GM19351 (cell line): ENCODE results near the gene MINK1.
"Not testable (repeated sequence)": the region's sequence is repeated elsewhere in the genome, so short reads cannot be mapped to it uniquely, and the experiment has no call there.

Experiments
- ATAC-seq: cut with Tn5 transposase; IDR thresholded peaks from one replicate; pipeline ENCODE4 v1.9.1; 2021; ENCODE audit warnings: mild to moderate bottlenecking, moderate library complexity; ENCODE audit not compliant: unreplicated experiment

The MINK1 gene

DNA sequence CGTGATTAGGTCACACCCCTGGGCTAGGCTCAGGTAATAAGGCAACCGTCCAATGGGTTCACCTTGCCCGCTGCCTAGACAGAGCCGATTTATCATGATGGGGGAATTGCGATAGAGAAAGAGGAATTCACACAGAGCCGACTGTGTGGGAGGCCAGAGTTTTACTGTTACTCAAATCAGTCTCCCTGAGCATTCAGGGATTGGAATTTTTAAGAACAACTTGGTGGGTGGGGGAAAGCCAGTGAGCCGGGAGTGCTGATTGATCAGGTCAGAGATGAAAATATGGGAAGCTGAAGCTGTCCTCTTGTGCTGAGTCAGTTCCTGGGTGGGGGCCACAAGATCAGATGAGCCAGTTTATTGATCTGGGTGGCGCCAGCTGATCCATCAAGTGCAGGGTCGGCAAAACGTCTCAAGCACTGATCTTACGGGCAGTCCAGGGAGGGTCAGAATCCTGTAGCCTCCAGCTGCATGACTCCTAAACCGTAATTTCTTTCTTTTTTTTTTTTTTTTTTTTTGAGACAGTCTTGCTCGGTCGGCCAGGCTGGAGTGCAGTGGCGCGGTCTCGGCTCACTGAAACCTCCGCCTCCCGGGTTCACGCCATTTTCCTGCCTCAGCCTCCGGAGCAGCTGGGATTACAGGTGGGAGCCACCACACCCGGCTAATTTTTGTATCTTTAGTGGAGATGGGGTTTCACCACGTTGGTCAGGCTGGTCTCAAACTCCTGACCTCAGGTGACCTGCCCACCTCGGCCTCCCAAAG is 93.6 kb downstream of the MINK1 start:
- not testable (repeated sequence) for ATAC-seq

DNA sequence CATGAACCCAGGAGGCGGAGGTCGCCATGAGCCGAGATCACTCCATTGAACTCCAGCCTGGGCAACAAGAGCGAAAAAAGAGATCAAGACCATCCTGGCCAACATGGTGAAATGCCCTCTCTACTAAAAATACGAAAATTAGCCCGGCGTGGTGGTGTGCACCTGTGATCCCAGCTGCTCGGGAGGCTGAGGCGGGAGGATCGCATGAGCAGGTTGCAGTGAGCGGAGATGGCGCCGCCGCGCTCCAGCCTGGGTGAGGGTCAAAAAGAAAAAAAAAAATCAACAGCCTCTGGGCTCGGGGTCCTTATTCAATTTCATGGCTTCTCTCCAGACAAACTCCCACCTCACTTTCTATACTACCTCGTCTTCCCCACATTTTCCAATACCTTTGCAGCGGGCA is 95.7 kb downstream of the MINK1 start:
- no peak for ATAC-seq

DNA sequence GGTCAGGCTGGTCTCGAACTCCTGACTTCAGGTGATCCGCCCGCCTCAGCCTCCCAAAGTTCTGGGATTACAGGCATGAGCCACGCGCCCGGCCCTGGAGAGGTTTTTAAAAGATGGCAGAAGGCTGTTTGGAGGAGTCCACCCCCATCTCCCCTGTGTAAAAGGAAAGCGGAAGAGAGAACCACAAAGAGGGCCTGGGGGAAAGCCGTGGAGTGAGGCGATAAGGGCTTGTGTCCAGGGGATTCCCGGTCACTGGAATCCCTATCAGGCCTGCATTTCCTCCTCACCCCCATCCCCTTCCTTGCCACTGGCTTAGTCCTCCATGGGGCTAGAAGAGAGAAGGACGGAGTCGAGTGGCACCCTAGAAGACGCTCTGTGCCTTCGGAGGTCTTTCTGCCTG is 98.8 kb downstream of the MINK1 start, which contains the start of gene GP1BA:
TSS of gene GP1BA (plus strand) at position 315 of the 400 bp plus-strand sequence. CDS start 328 bp downstream, outside the sequence.
- no peak for ATAC-seq

DNA sequence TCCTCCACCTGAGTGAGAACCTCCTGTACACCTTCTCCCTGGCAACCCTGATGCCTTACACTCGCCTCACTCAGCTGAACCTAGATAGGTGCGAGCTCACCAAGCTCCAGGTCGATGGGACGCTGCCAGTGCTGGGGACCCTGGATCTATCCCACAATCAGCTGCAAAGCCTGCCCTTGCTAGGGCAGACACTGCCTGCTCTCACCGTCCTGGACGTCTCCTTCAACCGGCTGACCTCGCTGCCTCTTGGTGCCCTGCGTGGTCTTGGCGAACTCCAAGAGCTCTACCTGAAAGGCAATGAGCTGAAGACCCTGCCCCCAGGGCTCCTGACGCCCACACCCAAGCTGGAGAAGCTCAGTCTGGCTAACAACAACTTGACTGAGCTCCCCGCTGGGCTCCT is 99.6 kb downstream of the MINK1 start:
- no peak for ATAC-seq

DNA sequence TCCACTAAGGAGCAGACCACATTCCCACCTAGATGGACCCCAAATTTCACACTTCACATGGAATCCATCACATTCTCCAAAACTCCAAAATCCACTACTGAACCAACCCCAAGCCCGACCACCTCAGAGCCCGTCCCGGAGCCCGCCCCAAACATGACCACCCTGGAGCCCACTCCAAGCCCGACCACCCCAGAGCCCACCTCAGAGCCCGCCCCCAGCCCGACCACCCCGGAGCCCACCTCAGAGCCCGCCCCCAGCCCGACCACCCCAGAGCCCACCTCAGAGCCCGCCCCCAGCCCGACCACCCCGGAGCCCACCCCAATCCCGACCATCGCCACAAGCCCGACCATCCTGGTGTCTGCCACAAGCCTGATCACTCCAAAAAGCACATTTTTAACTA is 100.5 kb downstream of the MINK1 start:
- ATAC-seq: no peak

DNA sequence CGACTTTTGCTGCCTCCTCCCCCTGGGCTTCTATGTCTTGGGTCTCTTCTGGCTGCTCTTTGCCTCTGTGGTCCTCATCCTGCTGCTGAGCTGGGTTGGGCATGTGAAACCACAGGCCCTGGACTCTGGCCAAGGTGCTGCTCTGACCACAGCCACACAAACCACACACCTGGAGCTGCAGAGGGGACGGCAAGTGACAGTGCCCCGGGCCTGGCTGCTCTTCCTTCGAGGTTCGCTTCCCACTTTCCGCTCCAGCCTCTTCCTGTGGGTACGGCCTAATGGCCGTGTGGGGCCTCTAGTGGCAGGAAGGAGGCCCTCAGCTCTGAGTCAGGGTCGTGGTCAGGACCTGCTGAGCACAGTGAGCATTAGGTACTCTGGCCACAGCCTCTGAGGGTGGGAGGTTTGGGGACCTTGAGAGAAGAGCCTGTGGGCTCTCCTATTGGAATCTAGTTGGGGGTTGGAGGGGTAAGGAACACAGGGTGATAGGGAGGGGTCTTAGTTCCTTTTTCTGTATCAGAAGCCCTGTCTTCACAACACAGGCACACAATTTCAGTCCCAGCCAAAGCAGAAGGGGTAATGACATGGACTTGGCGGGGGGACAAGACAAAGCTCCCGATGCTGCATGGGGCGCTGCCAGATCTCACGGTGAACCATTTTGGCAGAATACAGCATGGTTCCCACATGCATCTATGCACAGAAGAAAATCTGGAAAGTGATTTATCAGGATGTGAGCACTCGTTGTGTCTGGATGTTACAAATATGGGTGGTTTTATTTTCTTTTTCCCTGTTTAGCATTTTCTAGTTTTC is 101.2 kb downstream of the MINK1 start:
- no peak for ATAC-seq

DNA sequence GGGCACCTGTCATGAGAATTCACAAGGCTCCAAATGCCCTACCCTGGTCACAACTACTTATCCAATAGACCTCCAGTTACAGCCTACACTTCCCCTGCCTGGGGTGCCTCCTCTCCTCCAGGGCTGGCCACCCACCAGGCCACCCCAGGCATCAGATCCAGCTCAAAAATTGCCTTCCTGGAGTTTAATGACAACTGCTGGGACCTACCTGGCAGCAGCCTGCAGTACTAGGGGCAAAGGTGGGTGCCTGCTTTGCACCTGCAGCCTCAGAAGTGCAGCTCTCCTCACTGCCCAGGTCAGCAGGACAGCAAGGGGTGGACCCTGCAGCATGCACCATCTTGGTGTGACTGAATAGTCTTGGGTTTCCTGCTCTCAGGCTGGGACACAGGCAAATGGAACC is 102.5 kb downstream of the MINK1 start:
- no peak for ATAC-seq

DNA sequence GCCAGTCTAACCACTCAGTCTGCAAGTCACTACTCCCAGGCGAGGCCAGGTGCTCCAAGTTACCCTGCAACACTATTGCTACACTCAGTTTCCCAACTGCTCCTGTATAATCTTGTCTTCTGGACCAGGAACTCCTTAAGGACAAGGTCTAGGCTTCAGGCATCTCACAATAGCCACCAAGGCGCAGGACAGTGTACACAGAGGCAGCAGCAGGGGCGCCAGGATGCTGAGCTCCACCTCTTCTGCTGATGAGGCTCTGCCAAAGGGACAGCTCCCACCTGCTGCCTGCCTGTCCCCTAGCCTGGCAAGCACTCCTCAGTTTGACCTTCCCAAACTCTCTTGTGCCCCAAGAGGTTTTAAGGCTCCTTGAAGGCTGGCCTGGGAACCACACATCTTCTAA is 103.3 kb downstream of the MINK1 start:
- no peak for ATAC-seq

DNA sequence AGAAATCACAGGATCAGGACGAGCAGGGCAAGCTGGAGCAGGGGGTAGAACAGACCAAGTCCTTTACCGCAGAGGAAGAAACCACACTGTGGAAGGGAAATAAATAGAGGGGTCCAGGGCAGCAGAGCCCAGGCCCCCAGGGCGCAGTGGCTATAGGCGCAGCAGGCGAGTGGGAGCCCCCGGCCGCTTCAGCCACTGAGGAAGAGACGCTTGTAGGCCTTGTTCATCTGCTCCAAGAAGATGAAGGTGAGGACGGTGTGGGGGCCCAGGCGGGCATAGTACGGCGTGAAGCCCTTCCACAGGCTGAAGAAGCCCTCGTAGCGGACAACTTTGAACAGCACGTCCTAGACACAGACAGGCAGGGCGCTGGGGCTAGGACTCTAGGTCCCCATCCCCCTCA is 104.4 kb downstream of the MINK1 start:
- no peak for ATAC-seq

DNA sequence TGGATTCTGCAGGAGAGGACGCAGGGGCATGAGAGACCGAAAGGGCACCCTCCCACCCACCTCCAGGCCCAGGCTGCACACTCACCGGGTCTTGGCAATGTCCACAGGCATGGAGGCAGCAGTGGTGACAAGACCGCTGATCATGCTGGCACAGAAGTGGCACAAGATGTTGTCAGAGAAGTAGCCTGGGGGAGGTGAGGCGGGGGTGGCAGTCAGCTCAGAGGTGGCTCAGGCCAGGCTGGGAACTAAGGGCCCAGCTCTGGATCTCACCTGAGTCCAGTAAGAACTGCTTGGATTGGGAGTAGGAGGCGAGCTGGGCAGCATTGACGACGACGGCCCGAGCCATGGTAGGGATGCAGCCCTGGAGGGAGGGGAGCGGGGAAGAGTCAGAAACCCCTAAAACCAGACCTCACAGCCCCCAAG is 104.9 kb downstream of the MINK1 start:
- ATAC-seq: no peak

DNA sequence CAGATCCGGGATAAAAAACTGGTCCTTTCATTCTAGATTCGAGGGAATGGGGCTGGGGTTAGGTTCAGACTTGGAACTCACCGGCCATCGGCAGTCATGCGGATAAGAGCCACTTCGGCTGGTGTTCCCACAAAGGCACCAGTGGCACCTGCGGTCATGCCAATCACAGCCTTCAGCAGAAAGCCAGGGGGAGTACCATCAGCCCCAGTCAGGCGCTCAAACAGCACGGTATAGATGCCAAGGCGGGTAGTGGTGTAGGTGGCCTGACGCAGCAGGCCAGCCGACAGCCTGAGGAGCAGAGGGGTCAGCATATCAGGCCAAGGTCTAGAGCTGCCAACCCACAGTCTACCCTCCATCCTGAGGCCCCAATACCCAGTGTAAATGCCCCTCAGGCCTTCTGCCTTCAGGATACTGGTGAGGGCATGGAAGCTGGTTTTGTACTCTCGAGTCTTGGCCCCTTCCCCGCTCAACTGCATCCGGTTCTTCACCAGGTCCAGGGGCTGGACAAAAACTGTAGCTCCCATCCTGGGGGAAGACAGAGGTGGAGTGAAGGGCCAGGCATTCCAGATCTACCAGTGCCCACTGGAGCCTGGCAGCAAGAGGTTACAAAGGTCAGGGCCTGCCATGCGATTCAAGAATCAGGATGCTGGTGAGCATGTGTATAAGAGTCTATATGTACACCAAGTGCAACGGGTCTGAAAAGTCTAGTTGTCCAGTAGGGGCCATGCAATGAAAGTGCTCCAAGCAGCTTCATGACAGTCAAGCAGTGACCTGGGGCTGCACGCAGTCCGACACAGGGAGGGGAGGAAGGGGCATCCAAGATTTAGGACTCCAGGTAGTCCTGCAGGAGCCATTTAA is 105.8 kb downstream of the MINK1 start:
- ATAC-seq: no peak

DNA sequence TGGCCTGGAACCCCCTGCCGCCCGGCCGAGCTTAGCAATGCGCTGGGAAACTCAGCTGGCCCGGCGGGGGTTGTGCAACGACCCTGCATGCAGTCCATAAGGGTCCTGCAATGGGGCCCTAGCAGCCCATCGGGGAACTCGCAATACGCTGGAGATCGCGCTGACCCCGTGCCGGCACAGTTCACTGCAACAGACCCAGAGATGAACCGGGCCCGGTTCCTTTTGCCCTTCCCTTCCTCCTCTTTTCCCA is 106.3 kb downstream of the MINK1 start:
- ATAC-seq: peak; percentile 2

DNA sequence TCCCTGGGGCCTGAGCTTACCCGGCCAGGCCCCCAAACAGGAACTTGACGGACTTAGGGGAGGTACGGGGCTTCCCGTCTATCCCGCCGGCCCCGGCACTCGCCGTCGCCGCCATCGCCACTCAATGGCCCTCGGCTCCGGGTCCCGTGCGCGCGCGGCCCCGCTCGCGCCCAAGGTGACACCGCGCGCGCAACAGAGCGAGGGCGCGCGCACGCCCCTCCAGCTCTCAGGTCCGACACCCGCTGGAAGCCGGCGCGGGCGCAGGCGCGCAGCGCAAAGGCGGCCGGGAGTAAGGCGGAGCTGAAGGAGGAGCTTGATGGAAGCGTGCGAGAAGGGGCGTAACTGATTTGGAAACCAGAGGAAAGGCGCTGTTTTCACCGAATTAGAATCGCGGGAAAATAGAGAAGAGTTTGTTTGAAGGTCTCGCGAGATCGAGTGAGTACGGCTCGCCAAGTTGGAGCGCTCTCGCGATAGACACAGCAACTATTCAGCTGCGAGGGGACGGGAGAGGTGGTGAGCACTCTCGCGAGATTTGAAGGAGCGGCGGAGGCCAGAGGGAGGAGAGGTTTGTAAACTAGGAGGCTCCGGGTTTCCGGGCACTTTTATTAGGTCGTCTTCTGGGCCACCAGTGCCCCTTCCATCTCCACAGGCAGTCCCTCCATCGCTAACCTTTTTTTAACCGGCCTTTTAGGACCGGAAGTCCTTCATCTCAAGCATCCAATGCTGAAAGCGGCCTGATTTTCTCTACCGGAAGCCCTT is 106.8 kb downstream of the MINK1 start, which contains the start of the genes RNF167 and SLC25A11:
TSS of gene RNF167 (plus strand) at position 473 of the 759 bp plus-strand sequence. CDS start 642 bp downstream, outside the sequence.
TSS of gene SLC25A11 (minus strand) at position 251 of the 759 bp plus-strand sequence. CDS start at position 115, 136 bp downstream.
- peak; percentile 79 for ATAC-seq

DNA sequence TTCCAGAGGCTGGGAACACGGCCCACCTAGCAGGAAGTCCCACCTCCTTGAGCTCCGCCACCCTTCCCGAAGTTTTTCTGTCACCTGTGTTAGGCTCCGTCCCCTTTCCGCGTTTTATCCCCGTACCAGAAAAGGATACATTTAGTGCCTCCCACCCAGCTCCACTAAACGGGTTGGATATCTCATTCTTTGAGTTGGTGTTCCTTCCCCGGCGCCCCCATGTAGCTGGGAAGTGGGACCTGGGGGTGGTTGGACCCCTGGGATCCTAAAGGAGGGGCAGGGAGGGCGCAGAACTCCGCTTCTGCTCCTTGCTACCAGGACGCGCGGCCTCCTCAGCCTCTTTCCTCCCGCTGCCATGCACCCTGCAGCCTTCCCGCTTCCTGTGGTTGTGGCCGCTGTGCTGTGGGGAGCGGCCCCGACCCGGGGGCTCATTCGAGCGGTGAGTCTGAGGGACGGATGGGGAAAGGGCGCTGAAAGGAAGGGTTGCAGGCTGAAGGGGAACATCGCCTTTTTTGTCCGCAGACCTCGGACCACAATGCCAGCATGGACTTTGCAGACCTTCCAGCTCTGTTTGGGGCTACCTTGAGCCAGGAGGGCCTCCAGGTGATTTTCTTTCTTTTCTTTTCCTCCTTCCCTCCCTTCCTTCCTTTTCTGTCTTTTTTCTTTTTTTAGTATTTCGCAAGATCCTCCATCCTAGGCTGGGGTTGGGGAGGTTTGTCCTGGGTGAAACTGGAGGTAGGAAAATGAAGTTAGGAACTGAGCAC is 107.6 kb downstream of the MINK1 start:
- no peak for ATAC-seq

DNA sequence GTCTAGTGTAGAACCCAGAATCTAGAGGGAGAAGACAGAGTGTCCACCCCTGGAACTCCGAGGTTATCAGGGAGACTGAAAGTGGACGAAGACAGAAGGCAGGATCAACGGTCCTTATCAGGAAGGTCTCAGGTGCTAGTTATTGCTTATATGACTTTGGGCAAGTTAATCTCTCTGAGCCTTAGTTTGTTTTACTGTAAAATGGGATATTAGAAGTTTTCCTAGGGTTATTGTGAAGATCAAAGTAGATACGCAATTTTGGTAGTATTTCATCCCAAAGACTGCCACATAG is 108.1 kb downstream of the MINK1 start:
- ATAC-seq: no peak

DNA sequence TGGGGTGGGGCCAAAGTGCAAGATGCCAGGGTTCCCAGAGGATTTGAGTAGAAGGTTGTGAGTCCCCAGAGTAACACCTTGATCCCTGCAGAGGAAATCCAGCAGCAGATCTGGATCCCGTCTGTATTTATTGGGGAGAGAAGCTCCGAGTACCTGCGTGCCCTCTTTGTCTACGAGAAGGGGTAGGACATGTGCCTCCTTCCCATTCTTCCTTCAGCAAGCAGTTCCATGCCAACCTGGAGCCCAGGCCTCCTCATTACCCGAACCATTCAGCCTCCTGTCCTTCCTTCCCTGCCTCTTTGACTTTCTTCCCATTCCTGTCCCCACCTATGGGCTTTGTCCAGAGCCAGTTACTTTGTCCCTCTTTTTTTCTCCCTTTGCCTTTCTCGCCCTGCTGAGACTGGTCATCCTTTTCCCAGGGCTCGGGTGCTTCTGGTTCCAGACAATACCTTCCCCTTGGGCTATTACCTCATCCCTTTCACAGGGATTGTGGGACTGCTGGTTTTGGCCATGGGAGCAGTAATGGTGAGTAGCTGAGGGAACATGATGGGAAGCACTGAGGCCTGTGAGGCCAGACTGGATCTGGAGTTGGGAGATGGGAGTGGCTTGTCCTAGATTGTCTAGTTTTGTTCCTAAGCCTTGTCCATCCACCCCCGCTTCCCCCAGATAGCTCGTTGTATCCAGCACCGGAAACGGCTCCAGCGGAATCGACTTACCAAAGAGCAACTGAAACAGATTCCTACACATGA is 109.8 kb downstream of the MINK1 start:
- ATAC-seq: no peak

DNA sequence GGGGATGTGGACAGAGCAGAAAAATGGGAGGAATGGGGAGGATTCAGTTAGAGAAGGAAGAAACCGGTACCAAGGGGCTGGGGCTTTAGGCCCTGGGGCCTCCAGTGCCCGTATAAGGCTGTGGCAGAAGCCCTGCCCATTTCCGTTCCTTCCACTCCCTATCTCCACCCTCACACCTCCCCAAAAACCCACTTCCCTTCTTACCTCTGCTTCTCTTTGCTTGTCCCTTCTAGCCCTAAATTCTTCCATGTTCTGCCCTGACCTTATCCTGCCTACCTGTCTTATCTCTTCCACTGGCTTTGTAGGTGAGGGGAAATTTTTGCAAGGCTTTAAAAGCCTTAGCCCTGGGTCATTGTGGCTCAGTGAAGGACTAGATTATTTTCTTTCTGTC is 111.0 kb downstream of the MINK1 start:
- ATAC-seq: no peak

DNA sequence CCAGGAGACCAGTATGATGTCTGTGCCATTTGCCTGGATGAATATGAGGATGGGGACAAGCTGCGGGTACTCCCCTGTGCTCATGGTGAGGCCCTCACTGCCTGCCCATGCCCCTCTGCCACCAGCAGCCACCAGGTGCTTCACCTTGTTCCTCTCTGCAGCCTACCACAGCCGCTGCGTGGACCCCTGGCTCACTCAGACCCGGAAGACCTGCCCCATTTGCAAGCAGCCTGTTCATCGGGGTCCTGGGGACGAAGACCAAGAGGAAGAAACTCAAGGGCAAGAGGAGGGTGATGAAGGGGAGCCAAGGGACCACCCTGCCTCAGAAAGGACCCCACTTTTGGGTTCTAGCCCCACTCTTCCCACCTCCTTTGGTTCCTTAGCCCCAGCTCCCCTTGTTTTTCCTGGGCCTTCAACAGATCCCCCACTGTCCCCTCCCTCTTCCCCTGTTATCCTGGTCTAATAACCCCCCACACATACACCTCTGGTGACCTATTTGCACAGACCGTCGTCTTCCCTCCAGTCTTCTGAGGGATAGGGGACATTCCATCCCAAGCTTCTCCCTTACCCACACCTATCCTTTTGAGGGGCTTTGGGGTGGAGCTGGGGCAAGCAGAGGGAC is 111.5 kb downstream of the MINK1 start:
- no peak for ATAC-seq
